HEK293 (cell line): ENCODE data around the gene RAC3.

Source experiments
- CTCF ChIA-PET: fragments of 350-600 bp; formaldehyde crosslinking; extraction: SDS; loops from one replicate; lab custom pipeline; 2021; ENCODE audit warnings: antibody characterized with exemption; lab: Yijun Ruan, JAX
- POLR2A ChIA-PET: fragments of 300-600 bp; formaldehyde crosslinking; extraction: SDS; loops from one replicate; lab custom pipeline; 2020; ENCODE audit warnings: antibody characterized with exemption, inconsistent platforms; lab: Yijun Ruan, JAX
- H3K27ac ChIP-seq: fragments of 200-500 bp; sonication (Bioruptor generic); 2 replicates; pipeline ENCODE4 v1.5.1; 2014; ENCODE audit warnings: low read depth, low read length, control low read depth, inconsistent platforms; ENCODE audit errors: extremely low read depth
- H3K36me3 ChIP-seq, 2 experiments: fragments of 200-500 bp in 1 of 2; sonication (Bioruptor generic) in 1 of 2; 1 replicate in 1 of 2; 2 replicates in 1 of 2; pipeline ENCODE4 v1.5.1; 2014 to 2017; ENCODE audit warnings: inconsistent platforms in 2 of 2, low read length in 2 of 2; ENCODE audit not compliant: control insufficient read depth in 2 of 2, insufficient read depth in 1 of 2
- H3K4me1 ChIP-seq: fragments of 200-500 bp; sonication (Bioruptor generic); 2 replicates; pipeline ENCODE4 v1.5.1; 2014; ENCODE audit warnings: mild to moderate bottlenecking, low read length, inconsistent platforms; ENCODE audit not compliant: control insufficient read depth, insufficient read depth
- H3K4me3 ChIP-seq: 2 replicates; pipeline ENCODE4 v1.5.1; 2011; ENCODE audit warnings: low read depth, mild to moderate bottlenecking, control low read depth, low read length, moderate library complexity
- H3K9me3 ChIP-seq: fragments of 200-500 bp; sonication (Bioruptor generic); 2 replicates; pipeline ENCODE4 v1.5.1; 2014; ENCODE audit warnings: low read depth, low read length, inconsistent platforms; ENCODE audit not compliant: control insufficient read depth, insufficient read depth
- HIC1 ChIP-seq: fragments of 450-650 bp; formaldehyde crosslinking; IDR thresholded peaks from 2 replicates; pipeline ENCODE4 v1.5.1; 2016; ENCODE audit warnings: missing biosample characterization, missing genetic modification characterization
- PRDM10 ChIP-seq: fragments of 450-650 bp; formaldehyde crosslinking; IDR thresholded peaks from 2 replicates; pipeline ENCODE4 v1.5.1; 2016; ENCODE audit warnings: missing biosample characterization, missing genetic modification characterization
- ZBTB44 ChIP-seq: fragments of 450-650 bp; IDR thresholded peaks from 2 replicates; pipeline ENCODE4 v1.5.1; 2018; ENCODE audit warnings: missing biosample characterization, mild to moderate bottlenecking, missing genetic modification characterization
- ZEB2 ChIP-seq: fragments of 450-650 bp; formaldehyde crosslinking; IDR thresholded peaks from 2 replicates; pipeline ENCODE4 v1.5.1; 2016; ENCODE audit warnings: missing biosample characterization, missing genetic modification characterization
- ZNF133 ChIP-seq: fragments of 450-650 bp; formaldehyde crosslinking; IDR thresholded peaks from 2 replicates; pipeline ENCODE4 v1.5.1; 2016; ENCODE audit warnings: missing biosample characterization, missing genetic modification characterization
- ZNF175 ChIP-seq: fragments of 450-650 bp; formaldehyde crosslinking; IDR thresholded peaks from 2 replicates; pipeline ENCODE4 v1.5.1; 2016; ENCODE audit warnings: missing biosample characterization, missing genetic modification characterization
- ZNF202 ChIP-seq: fragments of 450-650 bp; formaldehyde crosslinking; IDR thresholded peaks from 2 replicates; pipeline ENCODE4 v1.5.1; 2016; ENCODE audit warnings: missing biosample characterization, missing genetic modification characterization, borderline replicate concordance
- ZNF324 ChIP-seq: fragments of 450-650 bp; formaldehyde crosslinking; IDR thresholded peaks from 2 replicates; pipeline ENCODE4 v1.5.1; 2016; ENCODE audit warnings: missing biosample characterization, missing genetic modification characterization
- ZNF501 ChIP-seq: fragments of 450-650 bp; formaldehyde crosslinking; IDR thresholded peaks from 2 replicates; pipeline ENCODE4 v1.5.1; 2016; ENCODE audit warnings: missing biosample characterization, missing genetic modification characterization
- ZNF510 ChIP-seq: fragments of 450-650 bp; formaldehyde crosslinking; IDR thresholded peaks from 2 replicates; pipeline ENCODE4 v1.5.1; 2018; ENCODE audit warnings: mild to moderate bottlenecking, missing genetic modification characterization, missing biosample characterization; ENCODE audit not compliant: insufficient replicate concordance
- ZNF623 ChIP-seq: fragments of 450-650 bp; formaldehyde crosslinking; IDR thresholded peaks from 2 replicates; pipeline ENCODE4 v1.5.1; 2016; ENCODE audit warnings: missing biosample characterization, missing genetic modification characterization
- ZNF670 ChIP-seq: fragments of 450-650 bp; formaldehyde crosslinking; IDR thresholded peaks from 2 replicates; pipeline ENCODE4 v1.5.1; 2016; ENCODE audit warnings: missing biosample characterization, missing genetic modification characterization, low read depth
- TF ChIP-seq, protein P1 (sequence below): fragments of 450-650 bp; formaldehyde crosslinking; IDR thresholded peaks from 2 replicates; pipeline ENCODE4 v1.5.1; 2016; ENCODE audit warnings: missing biosample characterization, missing genetic modification characterization

The RAC3 gene

GRCh38 chr17:82016875-82017459 is 14.5 kb upstream of the RAC3 start:
- TF ChIP-seq ZNF501 (tag by site-specific recombination) (no peak), ZEB2 (tag by site-specific recombination) (no peak), HIC1 (peak; percentile 59)
- Histone ChIP-seq H3K36me3 (peaks cover 0 to 20% of the 10 kb centered on the region in 2 experiments; a peak in 1 of 3 replicates), H3K27ac (0 out of 2 replicates have a peak overlapping the region, but pooled peaks have one; percentile 8), H3K4me1 (no peaks in the 10 kb centered on the region; the same call in 1 of the 2 replicates), H3K4me3 (no peak overlapping the region), H3K9me3 (no peaks in the 10 kb centered on the region)
- POLR2A ChIA-PET = interaction anchor here (0.9 to 4.7 kb wide), 3 partner anchors 13 to 333 kb away, joined by 3 to 13 read pairs (median 4); partner anchors contain the start of genes ARL16 and HGS
- CTCF ChIA-PET = interaction anchor here (1.6 to 7.6 kb wide), 2 partner anchors 57 kb away, joined by 6 to 105 read pairs; partner anchors contain the start of gene NOTUM

GRCh38 chr17:82017612-82018151 is 13.8 kb upstream of the RAC3 start:
- H3K36me3 ChIP-seq = peaks cover 0 to 20% of the 10 kb centered on the region in 2 experiments; a peak in 1 of 3 replicates
- POLR2A ChIA-PET = interaction anchor here (0.9 to 4.7 kb wide), 3 partner anchors 14 to 334 kb away, joined by 3 to 13 read pairs (median 4); partner anchors contain the start of genes ARL16 and HGS
- no peak overlapping the region for H3K4me3 ChIP-seq
- H3K4me1 ChIP-seq = no peaks in the 10 kb centered on the region; the same call in 1 of the 2 replicates
- H3K9me3 ChIP-seq = no peaks in the 10 kb centered on the region
- TF ChIP-seq ZNF670 (tag by site-specific recombination) (no peak), ZNF324 (tag by site-specific recombination) (no peak), ZNF133 (tag by site-specific recombination) (no peak), ZNF510 (tag by site-specific recombination) (no peak), ZNF202 (tag by site-specific recombination) (no peak), ZNF623 (tag by site-specific recombination) (no peak), ZNF175 (tag by site-specific recombination) (no peak), ZBTB44 (no peak), PRDM10 (no peak)
- TF ChIP-seq, protein P1, sequence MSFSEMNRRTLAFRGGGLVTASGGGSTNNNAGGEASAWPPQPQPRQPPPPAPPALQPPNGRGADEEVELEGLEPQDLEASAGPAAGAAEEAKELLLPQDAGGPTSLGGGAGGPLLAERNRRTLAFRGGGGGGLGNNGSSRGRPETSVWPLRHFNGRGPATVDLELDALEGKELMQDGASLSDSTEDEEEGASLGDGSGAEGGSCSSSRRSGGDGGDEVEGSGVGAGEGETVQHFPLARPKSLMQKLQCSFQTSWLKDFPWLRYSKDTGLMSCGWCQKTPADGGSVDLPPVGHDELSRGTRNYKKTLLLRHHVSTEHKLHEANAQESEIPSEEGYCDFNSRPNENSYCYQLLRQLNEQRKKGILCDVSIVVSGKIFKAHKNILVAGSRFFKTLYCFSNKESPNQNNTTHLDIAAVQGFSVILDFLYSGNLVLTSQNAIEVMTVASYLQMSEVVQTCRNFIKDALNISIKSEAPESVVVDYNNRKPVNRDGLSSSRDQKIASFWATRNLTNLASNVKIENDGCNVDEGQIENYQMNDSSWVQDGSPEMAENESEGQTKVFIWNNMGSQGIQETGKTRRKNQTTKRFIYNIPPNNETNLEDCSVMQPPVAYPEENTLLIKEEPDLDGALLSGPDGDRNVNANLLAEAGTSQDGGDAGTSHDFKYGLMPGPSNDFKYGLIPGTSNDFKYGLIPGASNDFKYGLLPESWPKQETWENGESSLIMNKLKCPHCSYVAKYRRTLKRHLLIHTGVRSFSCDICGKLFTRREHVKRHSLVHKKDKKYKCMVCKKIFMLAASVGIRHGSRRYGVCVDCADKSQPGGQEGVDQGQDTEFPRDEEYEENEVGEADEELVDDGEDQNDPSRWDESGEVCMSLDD (tag by site-specific recombination) = no peak
- TF ChIP-seq, all 188 proteins: peak for 0
- CTCF ChIA-PET = interaction anchor here (7.6 kb wide), 1 partner anchor 57 kb away, joined by 105 read pairs; the partner anchor contains the start of gene NOTUM
- H3K27ac ChIP-seq = 0 out of 2 replicates have a peak overlapping the region, but pooled peaks have one; percentile 8
